Smooth muscle cell (in vitro differentiated cells): ENCODE measurements around the gene ACBD6. TPM values are rescaled to one million over a fixed set of nuclear protein-coding genes. Genes with fewer than 3 reads are reported as not detected.
"Not testable (repeated sequence)": the region's sequence is repeated elsewhere in the genome, so short reads cannot be mapped to it uniquely, and the experiment has no call there.

Source experiments
- DNase-seq: peaks from one replicate; lab custom pipeline; 2025; ENCODE audit not compliant: unreplicated experiment; lab: John Stamatoyannopoulos, UW
- H2AFZ ChIP-seq: fragments of 200-600 bp; sonication (generic); 2 replicates; pipeline ENCODE4 v1.6.0; 2016; ENCODE audit warnings: antibody characterized with exemption, low read depth, mild to moderate bottlenecking
- H3F3A ChIP-seq: fragments of 200-600 bp; sonication (generic); 2 replicates; pipeline ENCODE4 v1.6.0; 2017; ENCODE audit warnings: antibody characterized with exemption, low read depth
- H3K27ac ChIP-seq: fragments of 200-600 bp; sonication (generic); 2 replicates; pipeline ENCODE4 v1.5.1; 2016; ENCODE audit warnings: low read depth, mild to moderate bottlenecking
- H3K27me3 ChIP-seq: fragments of 200-600 bp; sonication (generic); 2 replicates; pipeline ENCODE4 v1.6.1; 2016; ENCODE audit warnings: low read depth, mild to moderate bottlenecking
- H3K36me3 ChIP-seq: fragments of 200-600 bp; sonication (generic); 2 replicates; pipeline ENCODE4 v1.5.1; 2016; ENCODE audit warnings: low read depth
- H3K4me1 ChIP-seq: fragments of 200-600 bp; sonication (generic); 2 replicates; pipeline ENCODE4 v1.5.1; 2016; ENCODE audit warnings: low read depth
- H3K4me2 ChIP-seq: fragments of 200-600 bp; sonication (generic); 2 replicates; pipeline ENCODE4 v1.6.0; 2016; ENCODE audit warnings: mild to moderate bottlenecking
- H3K4me3 ChIP-seq: fragments of 200-600 bp; sonication (generic); 2 replicates; pipeline ENCODE4 v1.5.1; 2016; ENCODE audit warnings: mild to moderate bottlenecking
- H3K79me2 ChIP-seq: fragments of 200-600 bp; sonication (generic); 2 replicates; pipeline ENCODE4 v1.6.0; 2016; ENCODE audit warnings: low read depth, mild to moderate bottlenecking
- H3K9ac ChIP-seq: fragments of 200-600 bp; sonication (generic); 2 replicates; pipeline ENCODE4 v1.6.0; 2016; ENCODE audit warnings: low read depth
- H3K9me3 ChIP-seq: fragments of 200-600 bp; sonication (generic); replicated peaks from 2 replicates; pipeline ENCODE4 v1.5.1; 2016; ENCODE audit warnings: low read depth
- H4K20me1 ChIP-seq: fragments of 200-600 bp; sonication (generic); 2 replicates; pipeline ENCODE4 v1.6.0; 2016; ENCODE audit warnings: low read depth
- WGBS: methylation state at CpG from one replicate; pipeline ENCODE4 v1.1.7; 2016; ENCODE audit warnings: low lambda C conversion rate; 5-methylcytosine and 5-hydroxymethylcytosine counted together
- polyA plus RNA-seq: library from polyadenylated mRNA; unstranded; fragments of >200 nt; fragmentation: Nextera tagmentation; extraction: Ambion mirVana; gene quantifications from 2 replicates; pipeline ENCODE4 v1.2.1, GENCODE V29; 2016
- total RNA-seq: library from RNA; depleted of rRNA; stranded (reverse); fragments of >200 nt; gene quantifications from 2 replicates; pipeline ENCODE4 v1.2.3, GENCODE V29; 2014
- TF ChIP-seq, protein P1 (sequence below): fragments of 200-600 bp; sonication (generic); IDR thresholded peaks from 2 replicates; pipeline ENCODE4 v1.5.1; 2017; ENCODE audit warnings: borderline replicate concordance, mild to moderate bottlenecking, antibody characterized with exemption; ENCODE audit not compliant: insufficient read depth, poor library complexity, severe bottlenecking

ACBD6 gene
- total and polyA plus RNA-seq, 2 experiments from 2014 or later, result 44.1 to 48.7 TPM

DNA sequence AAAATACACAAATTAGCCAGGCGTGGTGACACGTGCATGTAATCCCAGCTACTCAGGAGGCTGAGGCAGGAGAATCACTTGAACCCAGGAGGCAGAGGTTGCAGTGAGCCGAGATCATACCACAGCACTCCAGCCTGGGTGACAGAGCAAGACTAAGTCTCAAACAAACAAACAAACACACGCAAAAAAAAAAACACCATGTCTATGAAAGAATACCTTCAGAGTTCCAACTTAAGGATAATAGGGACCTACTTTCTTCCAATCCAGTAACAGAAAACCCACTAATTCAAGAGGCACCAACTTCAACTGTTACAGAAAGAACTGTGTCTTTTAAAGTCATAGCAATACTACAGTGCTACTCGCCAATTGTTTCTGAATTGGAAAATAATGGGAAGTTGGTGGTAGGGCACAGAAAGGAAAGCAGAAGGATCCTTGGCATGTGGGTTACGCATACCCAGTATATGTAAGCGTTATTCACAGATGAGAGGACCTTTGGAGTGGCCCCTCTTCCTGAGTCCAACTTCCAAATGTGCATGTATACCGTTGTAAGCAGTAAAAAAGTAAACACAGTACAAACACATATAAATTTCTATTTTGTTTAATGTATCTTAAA, 87.0 kb downstream of the ACBD6 start:
- Histone ChIP-seq H3K36me3 (peaks cover 6% of the 10 kb centered on the region), H3K27me3 (no peaks in the 10 kb centered on the region), H3K9me3 (no peaks in the 10 kb centered on the region), H3K4me3 (no peak overlapping the region), H3F3A (no peaks in the 10 kb centered on the region), H3K4me2 (no peak overlapping the region), H3K9ac (no peak overlapping the region), H3K79me2 (peaks cover 7% of the 10 kb centered on the region), H4K20me1 (peaks cover 26% of the 10 kb centered on the region), H3K27ac (no peak overlapping the region), H2AFZ (no peak overlapping the region), H3K4me1 (no peaks in the 10 kb centered on the region)
- WGBS, result 96% methylated on average over 8 of the region's 8 CpGs
- DNase-seq, result no peak
- TF ChIP-seq, protein P1, sequence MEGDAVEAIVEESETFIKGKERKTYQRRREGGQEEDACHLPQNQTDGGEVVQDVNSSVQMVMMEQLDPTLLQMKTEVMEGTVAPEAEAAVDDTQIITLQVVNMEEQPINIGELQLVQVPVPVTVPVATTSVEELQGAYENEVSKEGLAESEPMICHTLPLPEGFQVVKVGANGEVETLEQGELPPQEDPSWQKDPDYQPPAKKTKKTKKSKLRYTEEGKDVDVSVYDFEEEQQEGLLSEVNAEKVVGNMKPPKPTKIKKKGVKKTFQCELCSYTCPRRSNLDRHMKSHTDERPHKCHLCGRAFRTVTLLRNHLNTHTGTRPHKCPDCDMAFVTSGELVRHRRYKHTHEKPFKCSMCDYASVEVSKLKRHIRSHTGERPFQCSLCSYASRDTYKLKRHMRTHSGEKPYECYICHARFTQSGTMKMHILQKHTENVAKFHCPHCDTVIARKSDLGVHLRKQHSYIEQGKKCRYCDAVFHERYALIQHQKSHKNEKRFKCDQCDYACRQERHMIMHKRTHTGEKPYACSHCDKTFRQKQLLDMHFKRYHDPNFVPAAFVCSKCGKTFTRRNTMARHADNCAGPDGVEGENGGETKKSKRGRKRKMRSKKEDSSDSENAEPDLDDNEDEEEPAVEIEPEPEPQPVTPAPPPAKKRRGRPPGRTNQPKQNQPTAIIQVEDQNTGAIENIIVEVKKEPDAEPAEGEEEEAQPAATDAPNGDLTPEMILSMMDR, result no peak

DNA sequence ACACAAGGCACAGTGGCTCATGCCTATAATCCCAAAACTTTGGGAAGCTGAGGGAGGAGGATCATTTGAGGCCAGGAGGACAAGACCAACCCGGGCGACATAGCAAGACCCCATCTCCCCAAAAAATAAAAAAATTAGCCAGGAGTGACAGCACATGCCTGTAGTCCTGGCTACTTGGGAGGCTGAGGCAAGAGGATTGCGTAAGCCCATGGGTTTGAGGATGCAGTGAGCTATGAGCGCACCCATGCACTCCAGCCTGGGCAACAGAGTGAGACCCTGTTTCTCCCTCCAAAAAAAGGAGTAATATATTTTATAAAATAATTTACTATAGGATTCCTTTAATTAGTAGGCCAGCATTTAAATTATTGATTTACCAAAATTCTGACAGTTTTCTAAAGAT, 89.8 kb downstream of the ACBD6 start:
- TF ChIP-seq, protein P1, result no peak

DNA sequence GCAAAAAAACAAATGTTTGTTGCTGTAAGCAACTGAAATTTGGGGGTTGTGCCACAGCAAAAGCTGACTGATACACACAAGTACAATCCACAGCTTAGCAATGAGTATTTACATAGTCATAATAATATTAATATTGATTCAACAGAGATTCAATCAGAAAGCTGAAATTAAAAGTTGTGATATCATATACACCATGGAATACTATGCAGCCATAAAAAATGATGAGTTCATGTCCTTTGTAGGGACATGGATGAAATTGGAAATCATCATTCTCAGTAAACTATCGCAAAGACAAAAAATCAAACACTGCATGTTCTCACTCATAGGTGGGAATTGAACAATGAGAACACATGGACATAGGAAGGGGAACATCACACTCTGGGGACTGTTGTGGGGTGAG, 94.2 kb downstream of the ACBD6 start:
- Histone ChIP-seq H4K20me1 (peaks cover 19% of the 10 kb centered on the region), H3K36me3 (peaks cover 11% of the 10 kb centered on the region)
- H3K79me2 ChIP-seq, H3K27ac ChIP-seq, H3K4me1 ChIP-seq, H3K9me3 ChIP-seq, H2AFZ ChIP-seq, H3K4me2 ChIP-seq, H3F3A ChIP-seq, H3K4me3 ChIP-seq, H3K27me3 ChIP-seq, H3K9ac ChIP-seq, DNase-seq: not testable (repeated sequence)
- 95% methylated on average over 1 of the region's 1 CpG for WGBS

More for the DNA sequence above, 89.8 kb downstream of the ACBD6 start:
- H3K4me3 ChIP-seq, result no peak overlapping the region
- no peaks in the 10 kb centered on the region for H3K9me3 ChIP-seq
- H3K4me1 ChIP-seq, result no peaks in the 10 kb centered on the region
- peaks cover 9% of the 10 kb centered on the region for H3K36me3 ChIP-seq
- no peak for DNase-seq
- H3K9ac ChIP-seq, result no peak overlapping the region
- 99% methylated on average over 4 of the region's 4 CpGs for WGBS
- H3K27me3 ChIP-seq, result no peaks in the 10 kb centered on the region
- H3K79me2 ChIP-seq, result peaks cover 7% of the 10 kb centered on the region
- peaks cover 29% of the 10 kb centered on the region for H4K20me1 ChIP-seq
- no peaks in the 10 kb centered on the region for H3F3A ChIP-seq
- no peak overlapping the region for H3K4me2 ChIP-seq
- no peak overlapping the region for H3K27ac ChIP-seq
- H2AFZ ChIP-seq, result no peak overlapping the region

DNA sequence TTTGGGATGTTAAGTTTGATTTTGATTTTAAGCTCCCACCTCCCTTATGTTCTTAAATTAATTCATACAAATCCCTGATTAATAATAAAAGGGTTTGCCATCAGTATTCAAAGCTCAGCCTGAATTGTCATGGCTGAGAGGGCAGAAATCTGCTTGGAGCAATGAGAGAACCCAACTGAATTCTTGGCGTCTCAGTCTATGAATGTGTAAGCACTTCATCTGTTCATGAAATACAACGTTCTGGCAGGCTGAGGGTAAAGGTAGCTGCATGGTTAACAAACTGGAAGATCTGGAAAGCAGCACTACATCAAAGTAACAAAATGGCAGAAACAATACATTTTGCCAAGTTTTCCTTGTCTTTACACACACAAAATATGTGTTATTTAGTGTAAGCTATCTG, 95.3 kb downstream of the ACBD6 start:
- Histone ChIP-seq H3K27ac (no peak overlapping the region), H3F3A (no peaks in the 10 kb centered on the region), H3K9me3 (no peaks in the 10 kb centered on the region), H3K79me2 (peaks cover 4% of the 10 kb centered on the region), H3K36me3 (peaks cover 7% of the 10 kb centered on the region), H3K4me2 (no peak overlapping the region), H4K20me1 (peaks cover 17% of the 10 kb centered on the region), H3K4me1 (no peaks in the 10 kb centered on the region), H3K4me3 (no peak overlapping the region), H2AFZ (no peak overlapping the region), H3K9ac (no peak overlapping the region), H3K27me3 (no peaks in the 10 kb centered on the region)
- WGBS, result 95% methylated on average over 2 of the region's 2 CpGs
- DNase-seq, result no peak
- TF ChIP-seq, protein P1, result no peak
